ENCODE results near the gene ESRP2.

ESRP2 gene

GRCh38 chr16:68259007-68259825 lies 23.3 kb upstream of the ESRP2 start:
- DNase-seq (ENCODE audit: low spot score) = no peak
- TF ChIP-seq CTCF (IDR thresholded peaks at IDR 0.05; ENCODE audit: extremely low read depth, missing control alignments) = no peak

- DNase-seq (ENCODE audit: low spot score) = no peak
These were observed 22.2 kb upstream of the ESRP2 start for GRCh38 chr16:68257906-68258800.

GRCh38 chr16:68257251-68257905 lies 21.5 kb upstream of the ESRP2 start:
- TF ChIP-seq CTCF (IDR thresholded peaks at IDR 0.05; ENCODE audit: extremely low read depth, missing control alignments) = no peak
- DNase-seq (ENCODE audit: low spot score) = peak; percentile 80

More at GRCh38 chr16:68257906-68258800, 22.2 kb upstream of the ESRP2 start:
- TF ChIP-seq CTCF (IDR thresholded peaks at IDR 0.05; ENCODE audit: extremely low read depth, missing control alignments) = no peak

- no peak for TF ChIP-seq CTCF (IDR thresholded peaks at IDR 0.05; ENCODE audit: extremely low read depth, missing control alignments)
- DNase-seq (ENCODE audit: low spot score) = no peak
These were observed 19.8 kb upstream of the ESRP2 start for GRCh38 chr16:68255712-68256111.

GRCh38 chr16:68253721-68254120 lies 17.8 kb upstream of the ESRP2 start:
- no peak for DNase-seq (ENCODE audit: low spot score)
- TF ChIP-seq CTCF (IDR thresholded peaks at IDR 0.05; ENCODE audit: extremely low read depth, missing control alignments) = no peak

- DNase-seq (ENCODE audit: low spot score) = no peak
- no peak for TF ChIP-seq CTCF (IDR thresholded peaks at IDR 0.05; ENCODE audit: extremely low read depth, missing control alignments)
These were observed 16.5 kb upstream of the ESRP2 start for GRCh38 chr16:68252383-68252782.

Measured in GM20000 (cell line).